HCT116 (cell line): ENCODE results near the gene KIF25. TPM values are rescaled to one million over a fixed set of nuclear protein-coding genes. Genes with fewer than 3 reads are reported as not detected.

Experiments used
- ATAC-seq: fragments of 200-7000 bp; cut with Tn5 transposase; 2 replicates; pipeline ENCODE4 v1.9.1; 2020; ENCODE audit warnings: mild to moderate bottlenecking, moderate library complexity
- BruUV-seq: library from RNA; stranded (reverse); fragments of 400-500 nt; replicated peaks from 2 replicates; lab custom pipeline; 2021; lab: Mats Ljungman, UMichigan
- CTCF ChIA-PET: fragments of 300-600 bp; sonication (Branson Sonifier 250); formaldehyde crosslinking; loops from one replicate; lab custom pipeline; 2021; ENCODE audit warnings: antibody characterized with exemption; lab: Charles Lee
- POLR2A ChIA-PET: fragments of 300-600, 350-600 bp; sonication (Branson Sonifier 250); formaldehyde crosslinking; loops from one replicate; lab custom pipeline; 2021; ENCODE audit warnings: antibody characterized with exemption; lab: Charles Lee
- RAD21 ChIA-PET, 2 experiments: fragments of 300-600 bp; sonication (Branson Sonifier 250); formaldehyde crosslinking; loops; one replicate each; lab custom pipeline; 2023; ENCODE audit warnings: low total read pairs in 2 of 2; ENCODE audit not compliant: uncharacterized antibody in 2 of 2, unreplicated experiment in 2 of 2, low non-redundant PET in 1 of 2; lab: Charles Lee
- DNase-seq: peaks from one replicate; pipeline ENCODE4 v3.0.0-alpha.2; 2010; ENCODE audit warnings: low read depth, low spot score
- H2AFZ ChIP-seq: fragments of 200-600 bp; shearing (Covaris generic), sonication (generic); 2 replicates; pipeline ENCODE4 v1.6.1; 2017; ENCODE audit warnings: low read depth, mixed run types, mixed read lengths, antibody characterized with exemption, low read length; ENCODE audit not compliant: poor library complexity, severe bottlenecking
- H3K27ac ChIP-seq: 2 replicates; pipeline ENCODE4 v1.5.1; 2012; ENCODE audit warnings: low read depth, low read length
- H3K27me3 ChIP-seq: fragments of 200-600 bp; sonication (generic); 2 replicates; pipeline ENCODE4 v1.6.1; 2016; ENCODE audit warnings: mixed run types, low read length, mixed read lengths; ENCODE audit not compliant: insufficient read depth
- H3K36me3 ChIP-seq, 2 experiments: fragments of 200-500 bp in 1 of 2; fragments of 200-600 bp in 1 of 2; sonication (Bioruptor generic) in 1 of 2; sonication (generic) in 1 of 2; 2 replicates each; pipeline versions ENCODE4 v1.5.1 to v1.6.1; 2014 to 2016; ENCODE audit warnings: low read length in 2 of 2, inconsistent platforms in 1 of 2, mixed read lengths in 1 of 2, mixed run types in 1 of 2; ENCODE audit not compliant: insufficient read depth in 2 of 2, control insufficient read depth in 1 of 2
- H3K4me1 ChIP-seq, 2 experiments: fragments of 200-600 bp in 1 of 2; sonication (generic) in 1 of 2; 2 replicates each; pipeline versions ENCODE4 v1.5.1 to v1.6.1; 2012 to 2017; ENCODE audit warnings: low read length in 2 of 2, inconsistent platforms in 1 of 2, mild to moderate bottlenecking in 1 of 2, mixed read lengths in 1 of 2, mixed run types in 1 of 2, moderate library complexity in 1 of 2; ENCODE audit not compliant: insufficient read depth in 2 of 2, control insufficient read depth in 1 of 2
- H3K4me2 ChIP-seq: fragments of 200-600 bp; sonication (generic); 2 replicates; pipeline ENCODE4 v1.6.1; 2017; ENCODE audit warnings: mixed run types, low read length, mixed read lengths
- H3K4me3 ChIP-seq, 2 experiments: fragments of 200-600 bp in 1 of 2; sonication (generic) in 1 of 2; replicated peaks in 1 of 2; 2 replicates each; pipeline ENCODE4 v1.5.1; 2011 to 2016; ENCODE audit warnings: low read length in 2 of 2, control low read depth in 1 of 2, low read depth in 1 of 2, mild to moderate bottlenecking in 1 of 2, mixed read lengths in 1 of 2, mixed run types in 1 of 2
- H3K79me2 ChIP-seq: fragments of 200-600 bp; sonication (generic); 2 replicates; pipeline ENCODE4 v1.6.1; 2017; ENCODE audit warnings: mild to moderate bottlenecking, mixed run types, low read length, moderate library complexity, mixed read lengths; ENCODE audit not compliant: insufficient read depth
- H3K9ac ChIP-seq: fragments of 200-600 bp; sonication (generic); 2 replicates; pipeline ENCODE4 v1.6.1; 2016; ENCODE audit warnings: low read length, mixed read lengths
- H3K9me2 ChIP-seq: fragments of 200-600 bp; sonication (generic), shearing (Covaris generic); 2 replicates; pipeline ENCODE4 v1.6.1; 2017; ENCODE audit warnings: mixed run types, mild to moderate bottlenecking, moderate library complexity; ENCODE audit not compliant: insufficient read depth
- H3K9me3 ChIP-seq, 2 experiments: fragments of 200-500 bp in 1 of 2; fragments of 200-600 bp in 1 of 2; sonication (Bioruptor generic) in 1 of 2; sonication (generic) in 1 of 2; 2 replicates each; pipeline ENCODE4 v1.6.1; 2014 to 2017; ENCODE audit warnings: low read length in 2 of 2, mixed read lengths in 2 of 2, inconsistent platforms in 1 of 2, low read depth in 1 of 2, mild to moderate bottlenecking in 1 of 2, mixed run types in 1 of 2, moderate library complexity in 1 of 2; ENCODE audit not compliant: control insufficient read depth in 1 of 2, insufficient read depth in 1 of 2
- H4K20me1 ChIP-seq: fragments of 200-600 bp; sonication (generic), shearing (Covaris generic); 2 replicates; pipeline ENCODE4 v1.6.1; 2017; ENCODE audit warnings: mixed run types, mild to moderate bottlenecking, moderate library complexity; ENCODE audit not compliant: insufficient read depth
- CBX3 ChIP-seq: IDR thresholded peaks from 2 replicates; pipeline ENCODE4 v1.6.1; 2012; ENCODE audit warnings: low read depth
- EGR1 ChIP-seq: IDR thresholded peaks from 2 replicates; pipeline ENCODE4 v1.6.1; 2012; ENCODE audit warnings: low read depth
- EZH2 ChIP-seq: fragments of 200-600 bp; sonication (generic); IDR thresholded peaks from 2 replicates; pipeline ENCODE4 v1.6.1; 2017; ENCODE audit warnings: antibody characterized with exemption, mixed run types
- JUND ChIP-seq: IDR thresholded peaks from 2 replicates; pipeline ENCODE4 v1.6.1; 2012
- RAD21 ChIP-seq: IDR thresholded peaks from 2 replicates; pipeline ENCODE4 v1.6.1; 2012; ENCODE audit warnings: low read depth, mild to moderate bottlenecking
- SP1 ChIP-seq: IDR thresholded peaks from 2 replicates; pipeline ENCODE4 v1.6.1; 2012; ENCODE audit warnings: low read depth
- SRF ChIP-seq: IDR thresholded peaks from 2 replicates; pipeline ENCODE4 v1.6.1; 2012; ENCODE audit warnings: low read depth
- TCF7L2 ChIP-seq: IDR thresholded peaks from 2 replicates; pipeline ENCODE4 v1.7.0; 2011; ENCODE audit warnings: borderline replicate concordance, inconsistent platforms; ENCODE audit not compliant: insufficient read depth, insufficient read length; ENCODE audit errors: extremely low read depth
- intact Hi-C: fragments of 100-400 bp; cut with micrococcal nuclease; formaldehyde crosslinking; loops from 2 replicates; pipeline ENCODE4 v1.10.0; 2022
- total RNA-seq: library from RNA; stranded (reverse); gene quantifications from one replicate; pipeline ENCODE4 v1.2.1, GENCODE V29; 2021; ENCODE audit not compliant: unreplicated experiment
- TF ChIP-seq, protein P1 (sequence below): IDR thresholded peaks from 2 replicates; pipeline ENCODE4 v1.6.1; 2012; ENCODE audit warnings: low read depth

The KIF25 gene
- total RNA-seq, 1 experiment from 2014 or later = not detected

- TF ChIP-seq, protein P1, sequence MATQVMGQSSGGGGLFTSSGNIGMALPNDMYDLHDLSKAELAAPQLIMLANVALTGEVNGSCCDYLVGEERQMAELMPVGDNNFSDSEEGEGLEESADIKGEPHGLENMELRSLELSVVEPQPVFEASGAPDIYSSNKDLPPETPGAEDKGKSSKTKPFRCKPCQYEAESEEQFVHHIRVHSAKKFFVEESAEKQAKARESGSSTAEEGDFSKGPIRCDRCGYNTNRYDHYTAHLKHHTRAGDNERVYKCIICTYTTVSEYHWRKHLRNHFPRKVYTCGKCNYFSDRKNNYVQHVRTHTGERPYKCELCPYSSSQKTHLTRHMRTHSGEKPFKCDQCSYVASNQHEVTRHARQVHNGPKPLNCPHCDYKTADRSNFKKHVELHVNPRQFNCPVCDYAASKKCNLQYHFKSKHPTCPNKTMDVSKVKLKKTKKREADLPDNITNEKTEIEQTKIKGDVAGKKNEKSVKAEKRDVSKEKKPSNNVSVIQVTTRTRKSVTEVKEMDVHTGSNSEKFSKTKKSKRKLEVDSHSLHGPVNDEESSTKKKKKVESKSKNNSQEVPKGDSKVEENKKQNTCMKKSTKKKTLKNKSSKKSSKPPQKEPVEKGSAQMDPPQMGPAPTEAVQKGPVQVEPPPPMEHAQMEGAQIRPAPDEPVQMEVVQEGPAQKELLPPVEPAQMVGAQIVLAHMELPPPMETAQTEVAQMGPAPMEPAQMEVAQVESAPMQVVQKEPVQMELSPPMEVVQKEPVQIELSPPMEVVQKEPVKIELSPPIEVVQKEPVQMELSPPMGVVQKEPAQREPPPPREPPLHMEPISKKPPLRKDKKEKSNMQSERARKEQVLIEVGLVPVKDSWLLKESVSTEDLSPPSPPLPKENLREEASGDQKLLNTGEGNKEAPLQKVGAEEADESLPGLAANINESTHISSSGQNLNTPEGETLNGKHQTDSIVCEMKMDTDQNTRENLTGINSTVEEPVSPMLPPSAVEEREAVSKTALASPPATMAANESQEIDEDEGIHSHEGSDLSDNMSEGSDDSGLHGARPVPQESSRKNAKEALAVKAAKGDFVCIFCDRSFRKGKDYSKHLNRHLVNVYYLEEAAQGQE = no peak
- no peak for TF ChIP-seq RAD21
- TF ChIP-seq EGR1 = no peak
These were observed 39.8 kb downstream of the KIF25 start (continued) for GRCh38 chr6:168037242-168037641.

GRCh38 chr6:168037856-168038255 is 40.4 kb downstream of the KIF25 start:
- Histone ChIP-seq H3K27me3 (peaks cover 6% of the 10 kb centered on the region; the same call in 1 of the 2 replicates), H3K4me2 (no peak overlapping the region)
- RAD21 ChIA-PET = no interaction called here

More at GRCh38 chr6:168037856-168038255, 40.4 kb downstream of the KIF25 start:
- H3K4me3 ChIP-seq = no peak overlapping the region
- intact Hi-C loops = no loop called here
- no peak for TF ChIP-seq RAD21
- TF ChIP-seq CBX3 = no peak
- no peak for TF ChIP-seq JUND
- TF ChIP-seq SRF = no peak
- no peak for TF ChIP-seq EZH2
- TF ChIP-seq, protein P1 = no peak
- TF ChIP-seq SP1 = no peak
- TF ChIP-seq TCF7L2 = no peak
- CTCF ChIA-PET = interaction anchor here (0.5 kb wide), 1 partner anchor 9 kb away, joined by 3 read pairs; no protein-coding TSS in a partner anchor
- no peaks in the 10 kb centered on the region for H3K9me2 ChIP-seq
- H2AFZ ChIP-seq = no peak overlapping the region
- no peaks in the 10 kb centered on the region for H3K79me2 ChIP-seq
- H3K36me3 ChIP-seq = no peaks in the 10 kb centered on the region
- DNase-seq (no peak), ATAC-seq (no peak)
- no peaks in the 10 kb centered on the region for H4K20me1 ChIP-seq
- BruUV-seq = no TSS peak
- no peak overlapping the region for H3K27ac ChIP-seq
- peaks cover 0 to 19% of the 10 kb centered on the region in 2 experiments; a peak in 3 of 4 replicates for H3K4me1 ChIP-seq
- POLR2A ChIA-PET = no interaction called here
- no peak overlapping the region for H3K9ac ChIP-seq
- H3K9me3 ChIP-seq = no peaks in the 10 kb centered on the region
